B cell (primary cell): ENCODE measurements around the gene DAB2IP. TPM values are rescaled to one million over a fixed set of nuclear protein-coding genes. Genes with fewer than 3 reads are reported as not detected.

Experiments
- ATAC-seq: fragments of 200-7000 bp; cut with Tn5 transposase; one replicate; pipeline ENCODE4 v1.10.0; 2021; ENCODE audit warnings: low read depth, mild to moderate bottlenecking, moderate number of reproducible peaks, moderate library complexity
- CTCF ChIA-PET: fragments of 350-600 bp; sonication (Branson Sonifier 250); formaldehyde crosslinking; loops from one replicate; lab custom pipeline; 2021; ENCODE audit warnings: antibody characterized with exemption, inconsistent platforms; lab: Charles Lee
- POLR2A ChIA-PET: fragments of 350-600 bp; sonication (Branson Sonifier 250); formaldehyde crosslinking; loops from one replicate; lab custom pipeline; 2021; ENCODE audit warnings: antibody characterized with exemption; lab: Charles Lee
- DNase-seq: peaks from one replicate; pipeline ENCODE4 v3.0.0; 2013
- H2AFZ ChIP-seq: 2 replicates; pipeline ENCODE4 v1.6.1; 2012; ENCODE audit warnings: mild to moderate bottlenecking, low read depth, low read length; ENCODE audit not compliant: insufficient read depth, poor library complexity, severe bottlenecking
- H3K27ac ChIP-seq, 2 donors: 1 replicate in 1 of 2; 2 replicates in 1 of 2; pipeline ENCODE4 v1.5.1; 2012 to 2013; ENCODE audit warnings: low read length in 2 of 2, mild to moderate bottlenecking in 2 of 2, moderate library complexity in 1 of 2
- H3K27me3 ChIP-seq, 4 experiments: fragments of 200-600 bp in 1 of 4; sonication (generic) in 1 of 4; replicated peaks in 1 of 4; 1 replicate in 2 of 4; 2 replicates in 2 of 4; pipeline versions ENCODE4 v1.6.1 to v1.7.0; 2013 to 2016; ENCODE audit warnings: low read length in 3 of 4, mild to moderate bottlenecking in 2 of 4, mixed read lengths in 1 of 4, moderate library complexity in 1 of 4; ENCODE audit not compliant: insufficient read depth in 4 of 4, control insufficient read depth in 3 of 4; ENCODE audit errors: control extremely low read depth in 1 of 4
- H3K36me3 ChIP-seq, 2 experiments: replicated peaks in 1 of 2; 1 replicate in 1 of 2; 2 replicates in 1 of 2; pipeline versions ENCODE4 v1.6.1 to v1.7.1; 2013; ENCODE audit warnings: low read length in 1 of 2; ENCODE audit not compliant: insufficient read depth in 2 of 2, control insufficient read depth in 1 of 2; ENCODE audit errors: control extremely low read depth in 1 of 2, extremely low read depth in 1 of 2
- H3K4me1 ChIP-seq, 2 donors: fragments of 200-600 bp in 1 of 2; sonication (generic) in 1 of 2; 1 replicate in 1 of 2; 2 replicates in 1 of 2; pipeline versions ENCODE4 v1.5.1 to v1.6.1; 2013 to 2017; ENCODE audit warnings: low read length in 2 of 2; ENCODE audit not compliant: control insufficient read depth in 2 of 2, insufficient read depth in 2 of 2
- H3K4me2 ChIP-seq: replicated peaks from 2 replicates; pipeline ENCODE3; 2012; ENCODE audit warnings: mild to moderate bottlenecking, low read depth, low read length; ENCODE audit not compliant: poor library complexity, severe bottlenecking
- H3K4me3 ChIP-seq, 5 experiments: fragments of 200-600 bp in 1 of 5; sonication (generic) in 1 of 5; 1 replicate in 3 of 5; 2 replicates in 2 of 5; pipeline versions ENCODE4 v1.5.1 to v1.7.0; 2011 to 2016; ENCODE audit warnings: low read length in 4 of 5, mild to moderate bottlenecking in 4 of 5, low read depth in 2 of 5, control low read depth in 1 of 5, moderate library complexity in 1 of 5; ENCODE audit not compliant: insufficient read depth in 1 of 5; ENCODE audit errors: control extremely low read depth in 1 of 5, extremely low read depth in 1 of 5
- H3K79me2 ChIP-seq: fragments of 200-600 bp; sonication (generic); one replicate; pipeline ENCODE4 v1.6.0; 2016; ENCODE audit warnings: low read length; ENCODE audit not compliant: control insufficient read depth, insufficient read depth
- H3K9ac ChIP-seq: fragments of 200-600 bp; sonication (generic); 2 replicates; pipeline ENCODE4 v1.6.1; 2017; ENCODE audit warnings: mild to moderate bottlenecking, low read length, moderate library complexity
- H3K9me3 ChIP-seq, 3 donors: one replicate each; pipeline versions ENCODE4 v1.6.1 to v1.7.1; 2013; ENCODE audit warnings: low read length in 2 of 3; ENCODE audit not compliant: control insufficient read depth in 2 of 3, insufficient read depth in 1 of 3; ENCODE audit errors: control extremely low read depth in 1 of 3
- H4K20me1 ChIP-seq: 2 replicates; pipeline ENCODE4 v1.6.0; 2012; ENCODE audit warnings: mild to moderate bottlenecking, low read length; ENCODE audit not compliant: insufficient read depth, control insufficient read depth, poor library complexity, severe bottlenecking
- H3K27ac Mint-ChIP-seq: one replicate; pipeline ENCODE4 v1.8.0; 2021; ENCODE audit warnings: mixed read lengths
- H3K27me3 Mint-ChIP-seq: one replicate; pipeline ENCODE4 v1.8.0; 2021; ENCODE audit warnings: mixed read lengths
- H3K4me1 Mint-ChIP-seq: one replicate; pipeline ENCODE4 v1.8.0; 2021; ENCODE audit warnings: mixed read lengths
- H3K4me3 Mint-ChIP-seq: one replicate; pipeline ENCODE4 v1.8.0; 2021; ENCODE audit warnings: mixed read lengths
- H3K9me3 Mint-ChIP-seq: one replicate; pipeline ENCODE4 v1.8.0; 2022; ENCODE audit warnings: mixed read lengths; ENCODE audit not compliant: insufficient read depth
- EZH2 ChIP-seq: IDR thresholded peaks from 2 replicates; pipeline ENCODE4 v1.6.1; 2012; ENCODE audit warnings: borderline replicate concordance, low read depth, mild to moderate bottlenecking, moderate library complexity, low read length; ENCODE audit not compliant: insufficient read depth, poor library complexity, severe bottlenecking
- WGBS: methylation state at CpG from one replicate; pipeline ENCODE4 v1.1.5; 2013; ENCODE audit warnings: missing lambda C conversion rate; ENCODE audit not compliant: insufficient coverage; 5-methylcytosine and 5-hydroxymethylcytosine counted together
- intact Hi-C: fragments of 100-400 bp; cut with micrococcal nuclease; formaldehyde crosslinking; loops from one replicate; pipeline ENCODE4 v1.10.0; 2022
- polyA plus RNA-seq: library from polyadenylated mRNA; depleted of rRNA; stranded (reverse); fragments of >200 nt; gene quantifications from 2 replicates; pipeline ENCODE4 v1.2.3, GENCODE V29; 2012
- total RNA-seq, 2 donors: library from RNA; stranded (reverse); fragments of 120-200 nt in 1 of 2; gene quantifications; 1 replicate in 1 of 2; 2 replicates in 1 of 2; pipeline versions ENCODE4 v1.2.3 to v1.2.4, GENCODE V29; 2013 to 2022
- TF ChIP-seq, protein P1 (sequence below): fragments of 200-600 bp; IDR thresholded peaks from one replicate; pipeline ENCODE4 v1.8.0; 2022; ENCODE audit warnings: antibody characterized with exemption, mild to moderate bottlenecking

The DAB2IP gene
- total and polyA plus RNA-seq, 2 donors (not counting 1 experiment from before 2014, with no cell fraction given), result 1.1 to 3.9 TPM

DNA sequence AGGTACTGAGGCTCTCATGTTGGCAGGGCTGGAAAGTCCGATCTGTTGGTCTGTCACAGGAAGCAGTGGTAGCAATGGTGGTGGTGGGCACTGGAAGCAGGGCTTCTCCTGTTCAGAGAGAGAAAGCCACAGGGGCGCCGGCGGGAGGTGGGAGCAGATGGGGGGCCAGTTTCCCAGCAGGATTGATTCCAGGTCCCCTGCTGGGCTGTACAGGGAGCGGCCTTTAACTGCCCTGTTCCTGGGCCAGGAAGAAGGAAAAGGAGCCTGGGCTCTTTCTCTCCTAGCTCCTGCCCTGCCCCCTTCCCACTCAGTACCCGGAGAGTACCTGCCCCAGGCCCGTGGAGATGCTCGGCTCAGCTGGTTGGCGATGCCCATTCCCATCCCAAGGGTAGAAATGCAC, 2.6 kb upstream of the DAB2IP start:
- H3K4me3 Mint-ChIP-seq, result no peak overlapping the region
- ATAC-seq, result no peak
- no peaks in the 10 kb centered on the region for H4K20me1 ChIP-seq
- 86% methylated on average over 5 of the region's 9 CpGs for WGBS
- H3K36me3 ChIP-seq, result no peaks in the 10 kb centered on the region
- no peak overlapping the region for H2AFZ ChIP-seq
- no peak overlapping the region for H3K9ac ChIP-seq
- intact Hi-C loops, result no loop called here
- H3K9me3 Mint-ChIP-seq, result no peaks in the 10 kb centered on the region
- TF ChIP-seq, protein P1, sequence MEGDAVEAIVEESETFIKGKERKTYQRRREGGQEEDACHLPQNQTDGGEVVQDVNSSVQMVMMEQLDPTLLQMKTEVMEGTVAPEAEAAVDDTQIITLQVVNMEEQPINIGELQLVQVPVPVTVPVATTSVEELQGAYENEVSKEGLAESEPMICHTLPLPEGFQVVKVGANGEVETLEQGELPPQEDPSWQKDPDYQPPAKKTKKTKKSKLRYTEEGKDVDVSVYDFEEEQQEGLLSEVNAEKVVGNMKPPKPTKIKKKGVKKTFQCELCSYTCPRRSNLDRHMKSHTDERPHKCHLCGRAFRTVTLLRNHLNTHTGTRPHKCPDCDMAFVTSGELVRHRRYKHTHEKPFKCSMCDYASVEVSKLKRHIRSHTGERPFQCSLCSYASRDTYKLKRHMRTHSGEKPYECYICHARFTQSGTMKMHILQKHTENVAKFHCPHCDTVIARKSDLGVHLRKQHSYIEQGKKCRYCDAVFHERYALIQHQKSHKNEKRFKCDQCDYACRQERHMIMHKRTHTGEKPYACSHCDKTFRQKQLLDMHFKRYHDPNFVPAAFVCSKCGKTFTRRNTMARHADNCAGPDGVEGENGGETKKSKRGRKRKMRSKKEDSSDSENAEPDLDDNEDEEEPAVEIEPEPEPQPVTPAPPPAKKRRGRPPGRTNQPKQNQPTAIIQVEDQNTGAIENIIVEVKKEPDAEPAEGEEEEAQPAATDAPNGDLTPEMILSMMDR, result no peak
- no peak for TF ChIP-seq EZH2
- ChIA-PET CTCF (no interaction called here), POLR2A (no interaction called here)
- no peak for DNase-seq
- no peaks in the 10 kb centered on the region for H3K79me2 ChIP-seq
- H3K27me3 ChIP-seq, result peaks cover 0 to 43% (median 19%) of the 10 kb centered on the region in 4 experiments
- H3K4me2 ChIP-seq, result no peak overlapping the region
- H3K27me3 Mint-ChIP-seq, result peaks cover 46% of the 10 kb centered on the region
- H3K9me3 ChIP-seq, result no peaks in the 10 kb centered on the region
- no peak overlapping the region for H3K4me3 ChIP-seq
- H3K4me1 ChIP-seq, result peaks cover 12 to 28% of the 10 kb centered on the region in 2 donors
- no peak overlapping the region for H3K27ac Mint-ChIP-seq
- peaks cover 27% of the 10 kb centered on the region for H3K4me1 Mint-ChIP-seq
- H3K27ac ChIP-seq, result no peak overlapping the region

DNA sequence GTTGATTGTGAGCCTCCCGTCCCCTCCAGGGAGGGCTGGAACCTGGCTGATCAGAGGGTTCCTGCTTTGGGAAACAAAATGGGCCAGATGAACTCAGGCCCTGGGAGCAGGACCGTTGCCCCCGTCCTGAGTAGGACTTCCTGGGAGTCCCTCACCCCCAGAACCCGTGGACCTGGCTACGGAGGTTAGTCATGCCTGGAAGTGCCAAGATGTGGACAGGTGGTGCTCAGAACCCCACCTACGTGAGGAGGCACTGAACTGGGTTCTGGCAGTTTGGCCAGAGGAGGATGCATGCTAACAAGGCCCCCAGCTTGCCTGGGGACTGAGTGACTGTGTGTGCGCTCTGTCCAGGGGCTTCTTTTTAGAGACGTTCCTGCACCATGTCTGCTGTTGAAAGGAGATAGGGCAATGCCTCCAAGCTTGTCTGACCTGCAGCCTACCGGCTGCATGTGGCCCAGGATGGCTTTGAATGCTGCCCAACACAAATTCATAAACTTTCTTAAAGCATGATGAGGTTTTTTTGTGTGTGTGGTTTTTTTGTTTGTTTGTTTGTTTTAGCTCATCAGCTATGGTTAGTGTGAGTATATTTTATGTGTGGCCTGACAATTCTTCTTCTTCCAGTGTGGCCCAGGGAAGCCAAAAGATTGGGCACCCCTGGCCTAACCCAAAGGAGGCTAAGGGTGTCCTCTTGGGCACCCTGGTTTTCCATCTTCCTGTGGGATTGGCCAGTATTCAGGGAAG, 1.8 kb upstream of the DAB2IP start:
- CTCF ChIA-PET, result no interaction called here
- WGBS, result 83% methylated on average over 6 of the region's 9 CpGs
- Mint-ChIP-seq H3K9me3 (no peaks in the 10 kb centered on the region), H3K27me3 (peaks cover 53% of the 10 kb centered on the region), H3K27ac (no peak overlapping the region), H3K4me3 (no peak overlapping the region), H3K4me1 (peaks cover 27% of the 10 kb centered on the region)
- intact Hi-C loops, result no loop called here
- Histone ChIP-seq H3K4me1 (peaks cover 12 to 28% of the 10 kb centered on the region in 2 donors), H3K36me3 (no peaks in the 10 kb centered on the region), H3K27me3 (peaks cover 0 to 50% (median 21%) of the 10 kb centered on the region in 4 experiments), H3K9me3 (no peaks in the 10 kb centered on the region), H4K20me1 (no peaks in the 10 kb centered on the region), H3K4me3 (no peak overlapping the region), H3K9ac (no peak overlapping the region), H3K79me2 (no peaks in the 10 kb centered on the region), H3K27ac (no peak overlapping the region), H2AFZ (no peak overlapping the region), H3K4me2 (no peak overlapping the region)
- TF ChIP-seq, protein P1, result no peak
- no peak for TF ChIP-seq EZH2
- DNase-seq (no peak), ATAC-seq (no peak)
- POLR2A ChIA-PET, result no interaction called here
